ENCODE results near the gene BDH2. TPM values are rescaled to one million over a fixed set of nuclear protein-coding genes. Genes with fewer than 3 reads are reported as not detected.

BDH2 gene
- total RNA-seq, 1 experiment from 2014 or later = 3.3 TPM

DNA sequence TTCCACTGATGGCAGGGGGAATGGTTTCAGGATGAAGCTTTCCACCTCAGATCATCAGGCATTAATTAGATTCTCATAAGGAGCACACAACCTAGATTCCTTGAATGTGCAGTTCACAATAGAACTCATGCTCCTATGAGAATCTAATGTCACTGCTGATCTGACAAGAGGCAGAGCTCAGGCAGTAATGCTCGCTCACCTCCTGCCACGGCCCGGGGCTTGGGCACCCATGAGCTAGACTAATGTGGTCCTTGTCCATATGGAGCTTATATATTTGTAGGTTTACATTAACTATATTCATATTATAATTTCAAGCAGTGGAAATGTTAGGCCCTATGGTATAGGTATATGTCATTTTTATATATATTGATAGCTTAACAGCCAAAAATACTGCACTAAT lies 47.5 kb downstream of the BDH2 start:
- H3K36me3 ChIP-seq = no peaks in the 10 kb centered on the region
- no peaks in the 10 kb centered on the region for H3K27me3 ChIP-seq
- no peaks in the 10 kb centered on the region for H3K9me3 ChIP-seq
- no peak overlapping the region for H3K4me3 ChIP-seq
- no peak for DNase-seq

DNA sequence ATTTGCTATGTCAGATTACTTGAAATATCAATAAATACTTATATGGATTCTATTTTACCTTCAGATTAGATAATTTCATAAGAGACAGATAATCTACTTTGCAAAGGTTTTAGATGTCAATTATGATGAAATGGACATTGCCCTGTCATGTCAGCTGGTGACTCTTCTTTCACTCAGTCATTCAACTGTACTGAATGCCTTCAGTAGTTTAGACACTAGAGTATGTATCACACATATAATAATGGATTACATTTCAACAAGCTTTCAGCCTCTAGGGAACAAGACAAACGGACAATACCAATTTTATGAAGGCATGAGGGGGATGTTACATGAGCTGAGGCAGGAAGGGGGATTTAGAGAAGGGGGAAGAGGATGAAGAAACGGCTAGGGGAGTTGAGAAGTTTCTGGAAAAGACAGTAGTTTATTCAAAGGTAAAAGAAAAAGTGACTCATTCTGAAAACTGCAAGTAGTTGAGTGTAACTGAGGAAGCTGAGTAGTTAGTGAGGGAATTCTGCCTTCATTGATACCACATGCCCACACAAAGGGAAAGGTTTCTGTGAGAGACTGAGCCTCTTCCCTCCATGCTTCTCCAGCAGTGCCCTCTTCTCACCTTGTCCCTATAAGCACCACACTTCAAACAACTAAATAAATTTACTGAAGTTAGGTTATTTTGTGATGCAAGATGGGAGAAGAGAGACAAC lies 48.7 kb downstream of the BDH2 start:
- no peaks in the 10 kb centered on the region for H3K27me3 ChIP-seq
- no peak overlapping the region for H3K4me3 ChIP-seq
- H3K9me3 ChIP-seq = no peaks in the 10 kb centered on the region
- peaks cover 3% of the 10 kb centered on the region; the same call in 1 of the 2 replicates for H3K36me3 ChIP-seq
- DNase-seq = no peak

DNA sequence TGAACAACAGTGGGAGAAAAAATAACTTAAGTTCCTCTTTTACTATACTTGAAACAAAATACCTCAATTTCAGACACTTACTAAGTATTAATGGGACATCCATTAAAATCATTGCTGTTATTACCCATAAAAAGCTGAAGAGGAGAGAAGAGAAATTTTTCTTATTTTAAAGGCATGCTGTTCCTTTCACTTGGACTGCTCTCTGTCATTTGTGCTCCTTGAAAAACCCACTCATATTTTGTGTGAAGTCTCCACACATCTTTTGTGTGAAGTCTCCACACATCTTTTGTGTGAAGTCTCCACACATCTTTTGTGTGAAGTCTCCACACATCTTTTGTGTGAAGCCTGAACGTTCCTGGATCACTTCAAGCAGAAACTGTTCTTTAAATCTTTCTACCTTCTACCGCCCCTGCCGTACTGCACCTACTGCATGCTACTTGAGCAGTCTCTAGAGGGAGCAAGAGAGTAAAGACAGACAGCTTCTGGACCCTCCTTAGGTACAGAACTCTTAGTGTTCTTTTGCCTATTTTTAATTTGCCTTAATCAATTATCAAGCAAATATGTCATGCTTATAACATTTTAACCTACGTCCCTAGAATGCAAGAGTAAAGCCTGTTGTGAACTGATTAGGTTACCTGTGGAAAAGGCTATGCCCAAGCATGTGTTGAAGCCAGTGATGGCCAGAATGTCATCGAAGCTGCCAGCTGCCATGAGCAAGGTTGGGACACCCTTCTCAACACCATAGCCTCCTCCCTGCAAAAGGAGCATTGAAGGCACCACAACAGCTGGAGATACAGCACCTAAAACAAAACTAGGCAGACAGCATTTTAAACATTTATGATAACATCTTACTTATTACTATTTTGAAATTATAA lies 53.0 kb downstream of the BDH2 start:
- no peak overlapping the region for H3K4me3 ChIP-seq
- H3K27me3 ChIP-seq = no peaks in the 10 kb centered on the region
- DNase-seq = no peak
- H3K9me3 ChIP-seq = no peaks in the 10 kb centered on the region
- H3K36me3 ChIP-seq = peaks cover 3% of the 10 kb centered on the region; the same call in 1 of the 2 replicates

DNA sequence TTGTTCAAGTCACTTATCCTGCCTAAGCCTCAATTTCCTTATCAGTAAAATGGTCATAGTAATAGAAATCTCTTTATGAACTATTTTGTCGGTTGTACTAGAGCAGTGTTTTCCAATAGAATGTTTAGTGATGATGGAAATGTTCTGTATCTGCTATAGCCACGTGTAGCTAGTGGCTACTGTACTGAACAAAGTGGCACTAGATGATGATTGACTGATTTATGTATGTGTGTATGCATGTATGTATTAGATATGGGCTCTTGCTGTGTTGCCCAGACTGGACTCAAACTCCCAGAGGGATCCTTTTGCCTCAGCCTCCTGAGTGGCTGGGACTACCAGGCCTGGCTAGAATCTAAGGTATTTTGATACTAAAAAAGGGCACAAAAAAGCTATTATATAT lies 55.5 kb downstream of the BDH2 start:
- Histone ChIP-seq H3K36me3 (peaks cover 3% of the 10 kb centered on the region; the same call in 1 of the 2 replicates), H3K27me3 (no peaks in the 10 kb centered on the region), H3K9me3 (no peaks in the 10 kb centered on the region), H3K4me3 (no peak overlapping the region)
- DNase-seq = no peak

DNA sequence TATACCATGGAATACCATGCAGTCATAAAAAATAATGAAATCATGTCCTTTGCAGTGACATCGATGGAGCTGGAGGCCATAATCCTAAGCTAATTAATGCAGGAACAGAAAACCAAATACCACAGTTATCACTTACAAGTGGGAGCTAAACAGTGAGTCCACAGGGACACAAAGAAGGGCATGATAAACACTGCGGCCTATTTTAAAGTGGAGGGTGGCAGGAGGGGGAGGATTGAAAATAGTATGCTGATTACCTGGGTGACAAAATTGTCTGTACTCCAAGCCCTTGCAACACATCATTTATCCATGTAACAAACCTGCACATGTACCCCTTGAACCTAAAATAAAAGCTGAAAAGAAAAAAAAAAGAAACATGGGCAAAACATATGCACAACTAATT lies 63.5 kb downstream of the BDH2 start:
- H3K9me3 ChIP-seq = no peaks in the 10 kb centered on the region
- DNase-seq = no peak
- no peaks in the 10 kb centered on the region for H3K27me3 ChIP-seq
- H3K36me3 ChIP-seq = no peaks in the 10 kb centered on the region
- no peak overlapping the region for H3K4me3 ChIP-seq

DNA sequence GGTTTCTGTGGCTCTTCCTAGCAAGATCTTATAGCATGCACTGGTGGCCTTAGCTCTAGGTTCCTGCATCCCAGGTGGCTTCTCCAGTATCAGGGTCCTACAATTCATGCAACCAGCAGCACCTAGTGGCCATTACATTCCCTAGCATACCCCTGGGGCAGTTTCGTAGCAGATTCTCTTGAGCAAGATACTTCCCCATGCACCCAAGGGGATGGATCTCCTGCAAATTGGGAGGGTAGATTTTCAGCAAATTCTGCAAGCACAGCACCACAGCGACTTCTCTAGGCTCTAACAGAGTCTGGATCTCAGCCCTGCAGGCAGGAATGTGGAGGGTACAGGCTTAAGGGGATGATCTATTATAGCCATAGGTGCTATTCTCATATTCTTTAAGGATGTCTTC lies 67.1 kb downstream of the BDH2 start:
- no peaks in the 10 kb centered on the region for H3K36me3 ChIP-seq
- no peak for DNase-seq

DNA sequence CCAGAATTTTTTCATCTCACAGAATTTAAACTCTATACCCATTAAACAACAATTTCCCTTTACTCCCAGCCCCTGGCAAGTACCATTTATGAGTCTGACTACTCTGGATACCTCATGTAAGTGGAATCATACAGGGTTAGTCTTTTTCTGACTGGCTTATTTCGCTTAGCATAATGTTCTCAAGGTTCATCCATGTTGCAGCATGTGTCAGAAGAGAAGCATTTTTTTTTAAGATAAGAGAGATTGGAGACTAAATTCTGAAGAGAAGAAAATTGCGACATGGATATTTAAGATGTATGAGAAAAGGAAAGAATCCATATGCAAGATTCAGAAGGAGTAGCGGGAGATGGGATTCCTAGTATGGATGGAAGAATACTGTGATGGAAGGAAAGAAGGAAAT lies 68.8 kb downstream of the BDH2 start:
- no peak for DNase-seq
- no peaks in the 10 kb centered on the region for H3K27me3 ChIP-seq
- no peaks in the 10 kb centered on the region for H3K9me3 ChIP-seq
- H3K4me3 ChIP-seq = no peak overlapping the region
- no peaks in the 10 kb centered on the region for H3K36me3 ChIP-seq

More for the DNA sequence above, 67.1 kb downstream of the BDH2 start:
- Histone ChIP-seq H3K9me3 (no peaks in the 10 kb centered on the region), H3K27me3 (no peaks in the 10 kb centered on the region), H3K4me3 (no peak overlapping the region)

DNA sequence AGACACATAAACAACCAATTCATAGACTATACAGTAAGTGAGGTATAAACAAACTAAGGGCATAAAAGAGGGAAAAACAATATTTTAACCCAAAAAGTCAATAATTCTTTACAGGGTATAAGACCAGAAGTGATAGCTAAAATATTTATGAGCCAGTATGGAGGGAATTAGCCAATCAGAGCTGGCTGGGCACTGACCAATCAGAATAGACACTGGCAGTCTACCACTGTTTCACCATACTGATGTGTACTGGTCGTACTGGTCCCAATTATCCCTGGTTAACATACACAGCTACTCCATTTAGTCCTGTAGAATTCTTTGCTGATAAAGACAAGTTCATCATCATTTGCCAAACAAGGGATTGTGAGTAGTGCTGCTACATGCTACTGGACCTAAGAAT lies 70.3 kb downstream of the BDH2 start:
- no peak overlapping the region for H3K4me3 ChIP-seq
- H3K27me3 ChIP-seq = no peaks in the 10 kb centered on the region
- no peaks in the 10 kb centered on the region for H3K36me3 ChIP-seq
- no peak for DNase-seq
- H3K9me3 ChIP-seq = no peaks in the 10 kb centered on the region

Other genes with a start within 250 kb of the BDH2 start
- gene CISD2, start 230.8 kb downstream of the BDH2 start, total RNA-seq (2014; rRNA removed; shearing (Covaris generic); ENCODE audit: low replicate concordance) = 43.1 and 44.0 TPM in 2 replicates
- 1.5 and 2.3 TPM in 2 replicates for gene SLC9B1, start 80.1 kb downstream of the BDH2 start, total RNA-seq (2014; rRNA removed; shearing (Covaris generic); ENCODE audit: low replicate concordance)
- 13.6 and 14.3 TPM in 2 replicates for gene SLC9B2, start 23.1 kb downstream of the BDH2 start, total RNA-seq (2014; rRNA removed; shearing (Covaris generic); ENCODE audit: low replicate concordance)
- 7.5 and 27.9 TPM in 2 replicates for gene CENPE, start 98.5 kb upstream of the BDH2 start, total RNA-seq (2014; rRNA removed; shearing (Covaris generic); ENCODE audit: low replicate concordance)

All from MG63 (cell line).